HepG2 (cell line): ENCODE results near the gene AADAT. TPM values are rescaled to one million over a fixed set of nuclear protein-coding genes. Genes with fewer than 3 reads are reported as not detected.

ENCODE experiments used
- CENPT ChIP-seq: sonication (generic); formaldehyde crosslinking; IDR thresholded peaks from 2 replicates; pipeline ENCODE4 v1.8.0; 2022; ENCODE audit warnings: low read depth, mild to moderate bottlenecking, moderate library complexity, missing genetic modification reagents
- GTF3A ChIP-seq: sonication (generic); formaldehyde crosslinking; conservative IDR thresholded peaks from 2 replicates; pipeline ENCODE4 v1.4.0; 2020; ENCODE audit warnings: mild to moderate bottlenecking, missing genetic modification reagents
- HCFC1 ChIP-seq: fragments of 150-350 bp; IDR thresholded peaks from 2 replicates; pipeline ENCODE4 v1.6.1; 2014; ENCODE audit warnings: low read depth, low read length
- KDM5A ChIP-seq: fragments of 200-600 bp; sonication (generic); IDR thresholded peaks from 2 replicates; pipeline ENCODE4 v1.7.0; 2018; ENCODE audit warnings: antibody characterized with exemption, mild to moderate bottlenecking, low read length, borderline replicate concordance
- NCOA1 ChIP-seq: sonication (generic); formaldehyde crosslinking; IDR thresholded peaks from 2 replicates; pipeline ENCODE4 v1.9.0; 2021; ENCODE audit warnings: missing genetic modification reagents
- NCOA2 ChIP-seq: sonication (generic); formaldehyde crosslinking; IDR thresholded peaks from 2 replicates; pipeline ENCODE4 v1.8.0; 2022; ENCODE audit warnings: inconsistent platforms
- PCBP1 ChIP-seq: fragments of 200-400 bp; formaldehyde crosslinking; IDR thresholded peaks from 2 replicates; pipeline ENCODE4 v1.6.1; 2017; ENCODE audit warnings: mild to moderate bottlenecking, low read depth, low read length, borderline replicate concordance
- RFXAP ChIP-seq: sonication (generic); formaldehyde crosslinking; IDR thresholded peaks from 2 replicates; pipeline ENCODE4 v1.4.0; 2020; ENCODE audit warnings: missing genetic modification reagents, borderline replicate concordance
- SOX5 ChIP-seq: IDR thresholded peaks from 2 replicates; pipeline ENCODE4 v1.6.1; 2016; ENCODE audit warnings: borderline replicate concordance
- SRY ChIP-seq: sonication (generic); formaldehyde crosslinking; IDR thresholded peaks from 2 replicates; pipeline ENCODE4 v1.8.0; 2022; ENCODE audit warnings: mild to moderate bottlenecking, missing genetic modification reagents
- ZFP36 ChIP-seq: fragments of 150-350 bp; IDR thresholded peaks from 2 replicates; pipeline ENCODE4 v1.6.1; 2018; ENCODE audit warnings: borderline replicate concordance, low read length, low read depth; ENCODE audit not compliant: partially characterized antibody
- ZMYM3 ChIP-seq: sonication (generic); formaldehyde crosslinking; IDR thresholded peaks from 2 replicates; pipeline ENCODE4 v1.5.1; 2020; ENCODE audit warnings: mild to moderate bottlenecking, missing genetic modification reagents
- ZNF180 ChIP-seq: sonication (generic); formaldehyde crosslinking; IDR thresholded peaks from 2 replicates; pipeline ENCODE4 v1.4.0; 2020; ENCODE audit warnings: low read depth, missing genetic modification reagents, borderline replicate concordance
- ZNF20 ChIP-seq: sonication (generic); formaldehyde crosslinking; IDR thresholded peaks from 2 replicates; pipeline ENCODE4 v1.4.0; 2020; ENCODE audit warnings: mild to moderate bottlenecking, moderate library complexity, missing genetic modification reagents
- ZNF292 ChIP-seq: sonication (generic); formaldehyde crosslinking; IDR thresholded peaks from 2 replicates; pipeline ENCODE4 v1.8.1; 2022; ENCODE audit warnings: mild to moderate bottlenecking, low read depth, missing genetic modification reagents, borderline replicate concordance
- ZNF329 ChIP-seq: sonication (generic); formaldehyde crosslinking; IDR thresholded peaks from 2 replicates; pipeline ENCODE4 v1.9.0; 2021; ENCODE audit warnings: low read depth, mild to moderate bottlenecking, missing genetic modification reagents
- ZNF616 ChIP-seq: sonication (generic); formaldehyde crosslinking; IDR thresholded peaks from 2 replicates; pipeline ENCODE4 v1.5.0; 2020; ENCODE audit warnings: low read depth, mild to moderate bottlenecking, missing genetic modification reagents
- ZNF670 ChIP-seq: sonication (generic); formaldehyde crosslinking; IDR thresholded peaks from 2 replicates; pipeline ENCODE4 v1.8.0; 2022; ENCODE audit warnings: mild to moderate bottlenecking, missing genetic modification reagents, borderline replicate concordance
- polyA plus RNA-seq, 8 experiments: library from polyadenylated mRNA; depleted of rRNA in 3 of 8; stranded (reverse) in 7 of 8; unstranded in 1 of 8; fragments of >200 nt; fragmentation: Illumina TruSeq in 4 of 8; extraction: Trizol in 4 of 8; gene quantifications; 2 replicates each; pipeline versions ENCODE4 v1.2.1 to v1.2.3, GENCODE V29; 2011 to 2016; ENCODE audit warnings: low read depth in 4 of 8, missing spikeins in 1 of 8, mixed read lengths in 1 of 8; ENCODE audit not compliant: insufficient read depth in 1 of 8
- total RNA-seq, 5 experiments: library from RNA; depleted of rRNA; stranded (reverse); fragments of >200 nt; fragmentation: Illumina TruSeq; extraction: Trizol; gene quantifications; 2 replicates each; pipeline ENCODE4 v1.2.3, GENCODE V29; 2016; ENCODE audit warnings: low read depth in 1 of 5
- TF ChIP-seq, protein P1 (sequence below): sonication (generic); formaldehyde crosslinking; IDR thresholded peaks from 2 replicates; pipeline ENCODE4 v1.8.1; 2023; ENCODE audit warnings: missing genetic modification reagents, inconsistent platforms, borderline replicate concordance
- TF ChIP-seq, protein P2 (sequence below): sonication (generic); formaldehyde crosslinking; IDR thresholded peaks from 2 replicates; pipeline ENCODE4 v1.8.0; 2022; ENCODE audit warnings: mild to moderate bottlenecking, missing genetic modification reagents; ENCODE audit not compliant: insufficient replicate concordance
- TF ChIP-seq, protein P3 (sequence below): IDR thresholded peaks from 2 replicates; pipeline ENCODE4 v1.6.1; 2016; ENCODE audit warnings: mild to moderate bottlenecking
- TF ChIP-seq, protein P4 (sequence below): sonication (generic); formaldehyde crosslinking; IDR thresholded peaks from 2 replicates; pipeline ENCODE4 v1.5.0; 2020; ENCODE audit warnings: mild to moderate bottlenecking, low read depth, missing genetic modification reagents, borderline replicate concordance
- TF ChIP-seq, protein P5 (sequence below): sonication (generic); formaldehyde crosslinking; IDR thresholded peaks from 2 replicates; pipeline ENCODE4 v1.5.0; 2020; ENCODE audit warnings: mild to moderate bottlenecking, missing genetic modification reagents, borderline replicate concordance

Gene AADAT
- total and polyA plus RNA-seq, 2 of the 13 experiments (the other 11 are each of a cell fraction or from before 2014, with no cell fraction given), result 6.1 to 9.1 TPM

DNA sequence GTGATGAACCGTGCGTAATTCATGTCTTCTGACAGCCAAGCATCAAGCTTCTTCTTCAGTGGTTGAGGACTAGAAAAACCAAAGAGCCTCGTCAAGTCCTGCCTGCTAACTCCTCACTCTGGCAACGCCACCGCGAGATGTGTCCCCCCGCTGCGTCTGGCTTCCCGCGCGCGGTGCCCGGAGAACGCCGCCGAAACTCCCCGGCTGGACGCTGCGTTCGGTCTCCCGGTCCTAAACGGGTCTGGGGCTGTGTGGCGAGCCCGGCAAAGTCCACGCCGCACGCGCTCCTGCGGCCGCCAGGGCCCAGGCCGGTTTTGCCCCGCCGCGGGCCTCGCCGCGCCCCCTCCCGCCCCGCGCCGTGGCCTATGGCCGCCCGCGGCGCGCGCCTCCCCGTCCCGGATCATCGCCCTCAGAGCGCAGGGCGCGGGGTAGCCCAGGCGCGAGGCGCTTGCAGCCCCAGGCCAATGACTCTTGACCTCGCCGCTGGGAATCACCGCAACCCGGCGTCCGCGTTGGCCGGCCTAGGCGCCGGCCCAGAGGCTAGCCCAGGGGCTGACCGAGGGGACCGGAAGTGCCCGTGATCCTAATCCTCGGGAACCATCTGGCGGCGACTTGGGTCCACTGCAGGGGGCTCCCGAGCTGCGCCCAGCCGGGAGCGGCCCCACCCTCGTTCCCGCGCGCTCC is at the start of gene AADAT (continued):
- TF ChIP-seq, protein P1, sequence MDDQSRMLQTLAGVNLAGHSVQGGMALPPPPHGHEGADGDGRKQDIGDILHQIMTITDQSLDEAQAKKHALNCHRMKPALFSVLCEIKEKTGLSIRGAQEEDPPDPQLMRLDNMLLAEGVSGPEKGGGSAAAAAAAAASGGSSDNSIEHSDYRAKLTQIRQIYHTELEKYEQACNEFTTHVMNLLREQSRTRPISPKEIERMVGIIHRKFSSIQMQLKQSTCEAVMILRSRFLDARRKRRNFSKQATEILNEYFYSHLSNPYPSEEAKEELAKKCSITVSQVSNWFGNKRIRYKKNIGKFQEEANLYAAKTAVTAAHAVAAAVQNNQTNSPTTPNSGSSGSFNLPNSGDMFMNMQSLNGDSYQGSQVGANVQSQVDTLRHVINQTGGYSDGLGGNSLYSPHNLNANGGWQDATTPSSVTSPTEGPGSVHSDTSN, result peak; percentile 34; the same call in 1 of the 2 replicates
- no peak for TF ChIP-seq ZNF670 (CRISPR knock-in tag)
- no peak for TF ChIP-seq SRY (CRISPR knock-in tag)
- TF ChIP-seq, protein P2, sequence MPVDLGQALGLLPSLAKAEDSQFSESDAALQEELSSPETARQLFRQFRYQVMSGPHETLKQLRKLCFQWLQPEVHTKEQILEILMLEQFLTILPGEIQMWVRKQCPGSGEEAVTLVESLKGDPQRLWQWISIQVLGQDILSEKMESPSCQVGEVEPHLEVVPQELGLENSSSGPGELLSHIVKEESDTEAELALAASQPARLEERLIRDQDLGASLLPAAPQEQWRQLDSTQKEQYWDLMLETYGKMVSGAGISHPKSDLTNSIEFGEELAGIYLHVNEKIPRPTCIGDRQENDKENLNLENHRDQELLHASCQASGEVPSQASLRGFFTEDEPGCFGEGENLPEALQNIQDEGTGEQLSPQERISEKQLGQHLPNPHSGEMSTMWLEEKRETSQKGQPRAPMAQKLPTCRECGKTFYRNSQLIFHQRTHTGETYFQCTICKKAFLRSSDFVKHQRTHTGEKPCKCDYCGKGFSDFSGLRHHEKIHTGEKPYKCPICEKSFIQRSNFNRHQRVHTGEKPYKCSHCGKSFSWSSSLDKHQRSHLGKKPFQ (CRISPR knock-in tag), result no peak
- TF ChIP-seq ZNF616 (CRISPR knock-in tag), result no peak
- no peak for TF ChIP-seq ZFP36
- 0 out of 2 replicates have a peak, but pooled peaks have one; percentile 60 for TF ChIP-seq PCBP1
- TF ChIP-seq, protein P3, sequence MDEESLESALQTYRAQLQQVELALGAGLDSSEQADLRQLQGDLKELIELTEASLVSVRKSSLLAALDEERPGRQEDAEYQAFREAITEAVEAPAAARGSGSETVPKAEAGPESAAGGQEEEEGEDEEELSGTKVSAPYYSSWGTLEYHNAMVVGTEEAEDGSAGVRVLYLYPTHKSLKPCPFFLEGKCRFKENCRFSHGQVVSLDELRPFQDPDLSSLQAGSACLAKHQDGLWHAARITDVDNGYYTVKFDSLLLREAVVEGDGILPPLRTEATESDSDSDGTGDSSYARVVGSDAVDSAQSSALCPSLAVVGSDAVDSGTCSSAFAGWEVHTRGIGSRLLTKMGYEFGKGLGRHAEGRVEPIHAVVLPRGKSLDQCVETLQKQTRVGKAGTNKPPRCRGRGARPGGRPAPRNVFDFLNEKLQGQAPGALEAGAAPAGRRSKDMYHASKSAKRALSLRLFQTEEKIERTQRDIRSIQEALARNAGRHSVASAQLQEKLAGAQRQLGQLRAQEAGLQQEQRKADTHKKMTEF (CRISPR knock-in tag), result peak; percentile 60
- TF ChIP-seq CENPT (CRISPR knock-in tag), result no peak
- no peak for TF ChIP-seq ZNF20
- TF ChIP-seq, protein P4, sequence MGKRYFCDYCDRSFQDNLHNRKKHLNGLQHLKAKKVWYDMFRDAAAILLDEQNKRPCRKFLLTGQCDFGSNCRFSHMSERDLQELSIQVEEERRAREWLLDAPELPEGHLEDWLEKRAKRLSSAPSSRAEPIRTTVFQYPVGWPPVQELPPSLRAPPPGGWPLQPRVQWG (CRISPR knock-in tag), result no peak
- TF ChIP-seq NCOA1 (CRISPR knock-in tag), result no peak
- TF ChIP-seq RFXAP (CRISPR knock-in tag), result peak; percentile 36; the same call in 1 of the 2 replicates
- TF ChIP-seq HCFC1, result no peak
- TF ChIP-seq, protein P5, sequence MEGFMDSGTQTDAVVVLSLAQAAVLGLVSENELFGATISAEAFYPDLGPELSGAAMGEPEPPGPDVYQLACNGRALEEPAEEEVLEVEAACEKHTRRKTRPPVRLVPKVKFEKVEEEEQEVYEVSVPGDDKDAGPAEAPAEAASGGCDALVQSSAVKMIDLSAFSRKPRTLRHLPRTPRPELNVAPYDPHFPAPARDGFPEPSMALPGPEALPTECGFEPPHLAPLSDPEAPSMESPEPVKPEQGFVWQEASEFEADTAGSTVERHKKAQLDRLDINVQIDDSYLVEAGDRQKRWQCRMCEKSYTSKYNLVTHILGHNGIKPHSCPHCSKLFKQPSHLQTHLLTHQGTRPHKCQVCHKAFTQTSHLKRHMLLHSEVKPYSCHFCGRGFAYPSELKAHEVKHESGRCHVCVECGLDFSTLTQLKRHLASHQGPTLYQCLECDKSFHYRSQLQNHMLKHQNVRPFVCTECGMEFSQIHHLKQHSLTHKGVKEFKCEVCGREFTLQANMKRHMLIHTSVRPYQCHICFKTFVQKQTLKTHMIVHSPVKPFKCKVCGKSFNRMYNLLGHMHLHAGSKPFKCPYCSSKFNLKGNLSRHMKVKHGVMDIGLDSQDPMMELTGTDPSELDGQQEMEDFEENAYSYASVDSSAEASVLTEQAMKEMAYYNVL, result peak; percentile 41; the same call in 1 of the 2 replicates
- TF ChIP-seq ZNF180 (CRISPR knock-in tag), result no peak
- TF ChIP-seq ZNF292 (CRISPR knock-in tag), result no peak
- TF ChIP-seq GTF3A (CRISPR knock-in tag), result 0 out of 2 replicates have a peak, but pooled peaks have one; percentile 50
- TF ChIP-seq SOX5, result no peak
- TF ChIP-seq ZMYM3 (CRISPR knock-in tag), result no peak
- no peak for TF ChIP-seq ZNF329
- TF ChIP-seq KDM5A, result no peak
- TF ChIP-seq NCOA2 (CRISPR knock-in tag), result no peak
